ENCODE results near the gene IRF4.

The IRF4 gene

DNA sequence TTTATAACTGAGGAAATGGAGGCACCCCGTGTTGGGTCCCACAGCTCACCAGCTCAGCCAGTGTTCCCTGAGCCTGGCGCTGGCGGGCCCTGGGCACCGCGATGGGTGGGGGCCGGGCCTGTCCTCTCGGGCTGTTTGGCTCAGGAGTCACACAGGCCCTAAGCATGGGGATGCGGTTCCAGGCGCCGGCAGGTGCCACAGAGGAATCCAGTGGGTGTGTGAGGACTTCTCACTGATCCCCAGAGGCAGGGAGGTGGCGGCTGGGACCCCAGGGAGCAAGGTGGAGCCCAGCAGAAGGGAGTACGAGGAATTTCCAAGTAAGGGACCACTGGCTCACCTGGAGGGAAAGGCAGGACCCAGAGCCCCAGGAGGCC, 57.5 kb downstream of the IRF4 start:
- DNase-seq (ENCODE audit: low spot score): no peak

DNA sequence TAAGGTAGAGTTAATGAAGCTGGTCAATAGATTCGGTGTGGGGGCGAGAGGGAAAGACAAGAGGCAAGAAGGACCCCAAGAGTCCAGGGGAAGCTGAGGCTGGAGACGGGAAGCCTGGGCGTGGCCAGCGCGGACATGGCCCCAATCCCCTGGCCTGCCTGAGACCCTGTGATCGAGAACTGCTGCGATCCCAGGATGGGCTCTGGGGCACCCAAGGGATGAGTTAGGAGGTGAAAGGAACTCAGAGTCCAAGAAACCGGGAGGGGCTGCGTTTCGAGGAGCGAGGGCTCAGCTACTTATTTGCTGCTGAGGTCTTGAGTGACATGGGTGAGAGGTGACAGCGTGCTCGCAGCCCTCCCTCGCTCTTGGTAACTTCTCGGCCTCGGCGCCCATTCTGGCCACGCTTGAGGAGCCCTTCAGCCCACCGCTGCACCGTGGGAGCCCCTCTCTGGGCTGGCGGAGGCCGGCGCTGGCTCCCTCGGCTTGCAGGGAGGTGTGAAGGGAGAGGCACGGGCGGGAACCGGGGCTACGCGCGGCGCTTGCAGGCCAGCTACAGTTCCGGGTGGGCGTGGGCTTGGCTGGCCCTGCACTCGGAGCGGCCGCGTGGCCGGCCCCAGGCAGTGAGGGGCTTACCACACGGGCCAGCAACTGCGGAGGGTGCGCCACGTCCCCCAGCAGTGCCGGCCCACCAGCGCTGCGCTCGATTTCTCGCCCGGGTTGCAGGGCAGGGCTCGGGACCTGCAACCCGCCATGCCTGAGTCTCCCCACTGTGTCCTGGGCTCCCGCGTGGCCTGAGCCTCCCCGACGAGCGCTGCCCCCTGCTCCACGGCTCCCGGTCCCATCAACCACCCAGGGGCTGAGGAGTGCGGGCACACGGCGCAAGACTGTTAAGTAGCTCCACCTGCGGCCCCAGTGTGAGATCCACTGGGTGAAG, 58.2 kb downstream of the IRF4 start:
- TF ChIP-seq CTCF (IDR thresholded peaks at IDR 0.05; ENCODE audit: borderline replicate concordance, control extremely low read depth, extremely low read depth, insufficient read depth, missing control alignments): no peak
- in situ Hi-C loops (cut with MboI; ENCODE audit: low sequenced_read_pairs, unreplicated experiment): no loop called here

More for the DNA sequence above, 57.5 kb downstream of the IRF4 start:
- TF ChIP-seq CTCF (IDR thresholded peaks at IDR 0.05; ENCODE audit: borderline replicate concordance, control extremely low read depth, extremely low read depth, insufficient read depth, missing control alignments): no peak
- in situ Hi-C loops (cut with MboI; ENCODE audit: low sequenced_read_pairs, unreplicated experiment): no loop called here

GRCh38 chr6:451336-451735, 59.8 kb downstream of the IRF4 start:
- in situ Hi-C loops (cut with MboI; ENCODE audit: low sequenced_read_pairs, unreplicated experiment): no loop called here
- no peak for TF ChIP-seq CTCF (IDR thresholded peaks at IDR 0.05; ENCODE audit: borderline replicate concordance, control extremely low read depth, extremely low read depth, insufficient read depth, missing control alignments)
- DNase-seq (ENCODE audit: low spot score): no peak

More for the DNA sequence above, 58.2 kb downstream of the IRF4 start:
- DNase-seq (ENCODE audit: low spot score): no peak

DNA sequence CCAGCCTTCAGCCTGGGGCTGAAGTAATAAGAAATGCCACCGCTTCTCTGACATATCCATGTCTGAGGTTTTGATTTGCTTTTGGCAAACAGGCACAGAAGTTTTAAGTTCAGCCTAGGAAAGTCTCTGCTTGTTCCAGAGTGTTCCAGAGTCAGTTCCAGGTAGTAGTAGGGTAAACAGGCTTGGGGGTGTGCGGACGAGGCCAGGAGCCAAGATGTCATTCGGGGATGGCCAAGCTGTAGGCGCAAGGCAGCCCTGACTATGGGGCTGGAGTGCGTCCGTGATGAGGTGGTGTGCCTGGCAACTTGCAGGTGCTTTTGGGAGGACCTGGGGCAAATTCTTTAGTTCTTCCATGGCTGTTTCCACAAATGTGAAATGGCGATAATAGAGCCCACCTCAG, 60.3 kb downstream of the IRF4 start:
- DNase-seq (ENCODE audit: low spot score): no peak
- no peak for TF ChIP-seq CTCF (IDR thresholded peaks at IDR 0.05; ENCODE audit: borderline replicate concordance, control extremely low read depth, extremely low read depth, insufficient read depth, missing control alignments)
- in situ Hi-C loops (cut with MboI; ENCODE audit: low sequenced_read_pairs, unreplicated experiment): no loop called here

GRCh38 chr6:452301-453067, 60.9 kb downstream of the IRF4 start:
- in situ Hi-C loops (cut with MboI; ENCODE audit: low sequenced_read_pairs, unreplicated experiment): no loop called here
- DNase-seq (ENCODE audit: low spot score): no peak
- TF ChIP-seq CTCF (IDR thresholded peaks at IDR 0.05; ENCODE audit: borderline replicate concordance, control extremely low read depth, extremely low read depth, insufficient read depth, missing control alignments): no peak

DNA sequence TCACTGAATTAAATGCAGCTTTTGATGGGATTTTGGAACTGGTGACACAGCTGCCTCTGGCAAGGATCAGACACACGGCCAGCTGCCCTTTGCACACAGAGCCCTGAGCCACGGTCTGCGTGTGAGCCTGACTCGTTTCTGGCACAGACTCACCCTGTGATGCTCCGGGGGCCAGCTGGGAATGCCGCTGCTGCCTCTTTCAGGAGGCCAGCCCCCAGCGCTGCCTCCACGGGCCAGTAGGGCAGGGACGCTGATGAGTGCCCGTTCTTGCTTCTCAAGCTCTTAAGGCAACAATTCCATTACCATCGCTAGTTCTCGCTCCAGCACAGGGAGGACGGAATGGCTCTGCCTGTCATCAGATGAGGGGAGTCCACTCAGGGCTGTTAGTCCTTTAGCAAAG, 61.6 kb downstream of the IRF4 start:
- no peak for DNase-seq (ENCODE audit: low spot score)
- in situ Hi-C loops (cut with MboI; ENCODE audit: low sequenced_read_pairs, unreplicated experiment): no loop called here
- no peak for TF ChIP-seq CTCF (IDR thresholded peaks at IDR 0.05; ENCODE audit: borderline replicate concordance, control extremely low read depth, extremely low read depth, insufficient read depth, missing control alignments)

Measured in GM13976 (cell line).